Activated B cell treated with CpG ODN at 0.5 μM for 24 hours (primary cell): ENCODE results near the gene SERPINI1. TPM values are rescaled to one million over a fixed set of nuclear protein-coding genes. Genes with fewer than 3 reads are reported as not detected.

Experiments
- ATAC-seq: fragments of 200-7000 bp; cut with Tn5 transposase; one replicate; pipeline ENCODE4 v1.10.0; 2021; ENCODE audit warnings: low read depth, mild to moderate bottlenecking, moderate library complexity
- CTCF ChIA-PET: fragments of 350-600 bp; sonication (Branson Sonifier 250); formaldehyde crosslinking; loops from one replicate; lab custom pipeline; 2021; ENCODE audit warnings: antibody characterized with exemption; lab: Charles Lee
- POLR2A ChIA-PET: fragments of 350-600 bp; sonication (Branson Sonifier 250); formaldehyde crosslinking; loops from one replicate; lab custom pipeline; 2021; ENCODE audit warnings: antibody characterized with exemption; lab: Charles Lee
- DNase-seq: peaks from one replicate; pipeline ENCODE4 v3.0.0; 2022
- H3K27ac Mint-ChIP-seq: one replicate; pipeline ENCODE4 v1.8.0; 2020; ENCODE audit warnings: mixed read lengths
- H3K27me3 Mint-ChIP-seq: one replicate; pipeline ENCODE4 v1.8.0; 2021; ENCODE audit warnings: mixed read lengths
- H3K36me3 Mint-ChIP-seq: one replicate; pipeline ENCODE4 v1.8.0; 2021; ENCODE audit warnings: low read depth, mixed read lengths
- H3K4me1 Mint-ChIP-seq: one replicate; pipeline ENCODE4 v1.8.0; 2021; ENCODE audit warnings: mixed read lengths
- H3K4me3 Mint-ChIP-seq: one replicate; pipeline ENCODE4 v1.8.0; 2020; ENCODE audit warnings: mild to moderate bottlenecking, mixed read lengths
- H3K9me3 Mint-ChIP-seq: one replicate; pipeline ENCODE4 v1.8.0; 2020; ENCODE audit warnings: mixed read lengths
- CTCF ChIP-seq: fragments of 200-600 bp; IDR thresholded peaks from one replicate; pipeline ENCODE4 v1.8.0; 2022; ENCODE audit warnings: antibody characterized with exemption, mild to moderate bottlenecking
- intact Hi-C: fragments of 100-400 bp; cut with micrococcal nuclease; formaldehyde crosslinking; loops from one replicate; pipeline ENCODE4 v1.15.1; 2024
- total RNA-seq: library from RNA; stranded (reverse); gene quantifications from 2 replicates; pipeline ENCODE4 v1.2.3, GENCODE V29; 2022

The SERPINI1 gene
- total RNA-seq, 1 donor from 2014 or later, result 1.8 TPM

- peaks cover 60% of the 10 kb centered on the region for H3K4me1 Mint-ChIP-seq
- no peak overlapping the region for H3K27ac Mint-ChIP-seq
- POLR2A ChIA-PET, result no interaction called here
- H3K4me3 Mint-ChIP-seq, result no peak overlapping the region
- H3K9me3 Mint-ChIP-seq, result no peaks in the 10 kb centered on the region
- TF ChIP-seq CTCF, result no peak
- ATAC-seq, result no peak
- CTCF ChIA-PET, result no interaction called here
- H3K27me3 Mint-ChIP-seq, result no peaks in the 10 kb centered on the region
- peaks cover 49% of the 10 kb centered on the region for H3K36me3 Mint-ChIP-seq
- no peak for DNase-seq
- intact Hi-C loops, result no loop called here
Measured at GRCh38 chr3:167723872-167724271, 11.6 kb upstream of the SERPINI1 start.

GRCh38 chr3:167728176-167728575 lies 7.3 kb upstream of the SERPINI1 start:
- POLR2A ChIA-PET, result no interaction called here
- H3K27me3 Mint-ChIP-seq, result no peaks in the 10 kb centered on the region
- CTCF ChIA-PET, result no interaction called here
- H3K9me3 Mint-ChIP-seq, result no peaks in the 10 kb centered on the region
- DNase-seq (no peak), ATAC-seq (no peak)
- peaks cover 62% of the 10 kb centered on the region for H3K4me1 Mint-ChIP-seq
- intact Hi-C loops, result no loop called here
- no peak for TF ChIP-seq CTCF
- H3K27ac Mint-ChIP-seq, result no peak overlapping the region
- H3K4me3 Mint-ChIP-seq, result no peak overlapping the region
- H3K36me3 Mint-ChIP-seq, result peaks cover 34% of the 10 kb centered on the region

GRCh38 chr3:167728632-167729323 lies 6.7 kb upstream of the SERPINI1 start:
- CTCF ChIA-PET, result interaction anchor here (2.4 kb wide), 1 partner anchor 12 kb away, joined by 7 read pairs; no protein-coding TSS in a partner anchor

GRCh38 chr3:167729591-167729990 lies 5.9 kb upstream of the SERPINI1 start:
- Mint-ChIP-seq H3K4me3 (no peak overlapping the region), H3K27ac (no peak overlapping the region), H3K27me3 (no peaks in the 10 kb centered on the region), H3K4me1 (peaks cover 52% of the 10 kb centered on the region), H3K36me3 (peaks cover 21% of the 10 kb centered on the region), H3K9me3 (no peaks in the 10 kb centered on the region)
- intact Hi-C loops, result no loop called here
- DNase-seq (no peak), ATAC-seq (no peak)
- ChIA-PET POLR2A (no interaction called here), CTCF (interaction anchor here (2.4 kb wide), 1 partner anchor 12 kb away, joined by 7 read pairs; no protein-coding TSS in a partner anchor)
- no peak for TF ChIP-seq CTCF

More at GRCh38 chr3:167728632-167729323, 6.7 kb upstream of the SERPINI1 start:
- DNase-seq (no peak), ATAC-seq (no peak)
- no peak overlapping the region for H3K27ac Mint-ChIP-seq
- no peak overlapping the region for H3K4me3 Mint-ChIP-seq
- H3K27me3 Mint-ChIP-seq, result no peaks in the 10 kb centered on the region
- peaks cover 29% of the 10 kb centered on the region for H3K36me3 Mint-ChIP-seq
- no peak for TF ChIP-seq CTCF
- H3K9me3 Mint-ChIP-seq, result no peaks in the 10 kb centered on the region
- peaks cover 60% of the 10 kb centered on the region for H3K4me1 Mint-ChIP-seq
- POLR2A ChIA-PET, result no interaction called here
- intact Hi-C loops, result no loop called here

GRCh38 chr3:167731393-167731792 lies 4.1 kb upstream of the SERPINI1 start:
- intact Hi-C loops, result no loop called here
- TF ChIP-seq CTCF, result no peak
- Mint-ChIP-seq H3K4me3 (no peak overlapping the region), H3K4me1 (peaks cover 43% of the 10 kb centered on the region), H3K27me3 (no peaks in the 10 kb centered on the region), H3K9me3 (no peaks in the 10 kb centered on the region), H3K36me3 (peaks cover 17% of the 10 kb centered on the region), H3K27ac (no peak overlapping the region)
- ChIA-PET POLR2A (no interaction called here), CTCF (no interaction called here)
- ATAC-seq (no peak), DNase-seq (no peak)
